Measurements from ENCODE around the gene LINC01488. TPM values are rescaled to one million over a fixed set of nuclear protein-coding genes. Genes with fewer than 3 reads are reported as not detected.

LINC01488 gene
- total and polyA plus RNA-seq, 2 of the 13 experiments (the other 11 are each of a cell fraction or from before 2014, with no cell fraction given) = 0.26 to 0.58 TPM

GRCh38 chr11:69443138-69443967 lies 38.1 kb upstream of the LINC01488 start (continued):
- peak; percentile 82 for TF ChIP-seq ZBTB33 (CRISPR knock-in tag; IDR thresholded peaks at IDR 0.05)
- peak; percentile 40; the same call in 1 of the 2 replicates for TF ChIP-seq STAT6 (CRISPR knock-in tag; IDR thresholded peaks at IDR 0.05; ENCODE audit: borderline replicate concordance)
- no peak for TF ChIP-seq ZNF572 (CRISPR knock-in tag; IDR thresholded peaks at IDR 0.05)
- no peak for TF ChIP-seq ZFP62 (CRISPR knock-in tag; IDR thresholded peaks at IDR 0.05)
- no peak for TF ChIP-seq RBAK (CRISPR knock-in tag; IDR thresholded peaks at IDR 0.05)
- TF ChIP-seq ZNF124 (CRISPR knock-in tag; IDR thresholded peaks at IDR 0.05) = 0 out of 2 replicates have a peak, but pooled peaks have one; percentile 0
- TF ChIP-seq ZNF720 (CRISPR knock-in tag; IDR thresholded peaks at IDR 0.05) = no peak
- TF ChIP-seq MTA1 (CRISPR knock-in tag; IDR thresholded peaks at IDR 0.05; ENCODE audit: borderline replicate concordance) = no peak
- TF ChIP-seq ZBTB40 (IDR thresholded peaks at IDR 0.05) = no peak
- TF ChIP-seq ZBTB40 (CRISPR knock-in tag; IDR thresholded peaks at IDR 0.05) = no peak
- TF ChIP-seq TERF1 (CRISPR knock-in tag; IDR thresholded peaks at IDR 0.05) = no peak
